Measurements from ENCODE around the gene SLC22A4. TPM values are rescaled to one million over a fixed set of nuclear protein-coding genes. Genes with fewer than 3 reads are reported as not detected.

SLC22A4 gene
- total RNA-seq, 2 donors from 2014 or later: 0.68 TPM; not detected in 1

DNA sequence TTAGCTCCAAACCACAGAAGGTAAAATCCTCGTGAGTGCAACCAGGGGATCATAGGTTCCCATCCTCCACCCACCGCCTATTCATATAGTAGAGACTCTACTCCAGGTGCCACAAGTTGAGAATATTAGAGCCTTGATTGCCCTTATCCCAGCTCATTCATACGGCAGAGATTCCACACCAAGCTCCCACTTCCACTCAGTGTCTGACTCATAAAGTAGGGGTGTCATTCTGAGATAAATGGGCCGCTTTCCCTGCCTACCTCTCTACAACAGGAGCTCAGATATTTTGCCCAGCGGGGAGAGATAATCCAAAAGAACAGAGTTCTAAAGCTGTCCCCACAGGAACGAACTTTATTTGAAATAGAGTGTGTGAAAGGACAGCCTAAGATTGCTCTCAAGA lies 9.4 kb downstream of the SLC22A4 start:
- TF ChIP-seq, protein P1, sequence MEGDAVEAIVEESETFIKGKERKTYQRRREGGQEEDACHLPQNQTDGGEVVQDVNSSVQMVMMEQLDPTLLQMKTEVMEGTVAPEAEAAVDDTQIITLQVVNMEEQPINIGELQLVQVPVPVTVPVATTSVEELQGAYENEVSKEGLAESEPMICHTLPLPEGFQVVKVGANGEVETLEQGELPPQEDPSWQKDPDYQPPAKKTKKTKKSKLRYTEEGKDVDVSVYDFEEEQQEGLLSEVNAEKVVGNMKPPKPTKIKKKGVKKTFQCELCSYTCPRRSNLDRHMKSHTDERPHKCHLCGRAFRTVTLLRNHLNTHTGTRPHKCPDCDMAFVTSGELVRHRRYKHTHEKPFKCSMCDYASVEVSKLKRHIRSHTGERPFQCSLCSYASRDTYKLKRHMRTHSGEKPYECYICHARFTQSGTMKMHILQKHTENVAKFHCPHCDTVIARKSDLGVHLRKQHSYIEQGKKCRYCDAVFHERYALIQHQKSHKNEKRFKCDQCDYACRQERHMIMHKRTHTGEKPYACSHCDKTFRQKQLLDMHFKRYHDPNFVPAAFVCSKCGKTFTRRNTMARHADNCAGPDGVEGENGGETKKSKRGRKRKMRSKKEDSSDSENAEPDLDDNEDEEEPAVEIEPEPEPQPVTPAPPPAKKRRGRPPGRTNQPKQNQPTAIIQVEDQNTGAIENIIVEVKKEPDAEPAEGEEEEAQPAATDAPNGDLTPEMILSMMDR (conservative IDR thresholded peaks at IDR 0.05): no peak
- H3K27ac Mint-ChIP-seq: no peak overlapping the region
- WGBS, 2 experiments (ENCODE audit: insufficient coverage in 1 of 2, insufficient read length in 1 of 2): 90 to 93% methylated on average over 3 to 6 of the region's 6 CpGs

DNA sequence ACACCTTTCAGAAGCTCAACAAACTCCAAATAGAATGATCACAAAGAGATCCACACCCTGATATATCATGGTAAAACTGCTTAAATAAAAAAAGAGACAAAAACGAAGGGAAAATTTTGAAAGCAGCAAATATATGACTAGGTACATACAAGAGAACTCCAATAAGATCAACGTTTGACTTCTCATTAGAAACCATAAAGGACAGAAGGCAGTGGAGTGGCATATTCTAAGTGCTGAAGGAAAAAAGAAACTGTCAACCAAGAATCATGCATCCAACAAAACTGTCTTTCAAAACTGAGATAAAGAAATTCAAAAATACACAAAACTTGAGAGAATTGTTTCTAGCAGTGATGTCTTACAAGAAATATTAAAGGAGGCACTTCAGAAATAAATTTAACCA lies 11.2 kb downstream of the SLC22A4 start:
- H3K27ac ChIP-seq (ENCODE audit: low read depth, low read length): no peak overlapping the region
- peaks cover 13% of the 10 kb centered on the region for H3K9me3 ChIP-seq (ENCODE audit: control insufficient read depth, low read length)
- H3K4me1 ChIP-seq (ENCODE audit: control insufficient read depth, insufficient read depth, low read length): peaks cover 3% of the 10 kb centered on the region
- no peaks in the 10 kb centered on the region for H3K27me3 ChIP-seq (ENCODE audit: control insufficient read depth, insufficient read depth, low read length, poor library complexity, severe bottlenecking)
- H3K4me3 ChIP-seq (ENCODE audit: low read length): no peak overlapping the region
- TF ChIP-seq, protein P1 (conservative IDR thresholded peaks at IDR 0.05): no peak
- no peak overlapping the region for H3K9ac ChIP-seq (ENCODE audit: extremely low read depth, low read length, poor library complexity, severe bottlenecking)
- H3K27me3 Mint-ChIP-seq (ENCODE audit: insufficient read depth): peaks cover 4% of the 10 kb centered on the region
- H3K4me3 Mint-ChIP-seq: no peak overlapping the region
- peaks cover 15% of the 10 kb centered on the region for H3K4me1 Mint-ChIP-seq
- DNase-seq: no peak
- 100% methylated on average over 2 of the region's 2 CpGs for WGBS, 2 experiments (ENCODE audit: insufficient coverage in 1 of 2, insufficient read length in 1 of 2)
- H3K9me3 Mint-ChIP-seq: peaks cover 7% of the 10 kb centered on the region
- H3K27ac Mint-ChIP-seq: no peak overlapping the region
- no peaks in the 10 kb centered on the region for H3K36me3 ChIP-seq (ENCODE audit: control insufficient read depth, insufficient read depth, low read length)
- H3K36me3 Mint-ChIP-seq (ENCODE audit: low read depth): no peaks in the 10 kb centered on the region

More for the DNA sequence above, 9.4 kb downstream of the SLC22A4 start:
- peaks cover 13% of the 10 kb centered on the region for H3K9me3 ChIP-seq (ENCODE audit: control insufficient read depth, low read length)
- Mint-ChIP-seq H3K9me3 (peaks cover 7% of the 10 kb centered on the region), H3K4me1 (peaks cover 15% of the 10 kb centered on the region), H3K27me3 (ENCODE audit: insufficient read depth) (peaks cover 4% of the 10 kb centered on the region), H3K4me3 (no peak overlapping the region), H3K36me3 (ENCODE audit: low read depth) (no peaks in the 10 kb centered on the region)
- H3K4me3 ChIP-seq (ENCODE audit: low read length): no peak overlapping the region
- DNase-seq: no peak
- H3K27ac ChIP-seq (ENCODE audit: low read depth, low read length): no peak overlapping the region
- H3K36me3 ChIP-seq (ENCODE audit: control insufficient read depth, insufficient read depth, low read length): no peaks in the 10 kb centered on the region
- H3K9ac ChIP-seq (ENCODE audit: extremely low read depth, low read length, poor library complexity, severe bottlenecking): no peak overlapping the region
- H3K27me3 ChIP-seq (ENCODE audit: control insufficient read depth, insufficient read depth, low read length, poor library complexity, severe bottlenecking): no peaks in the 10 kb centered on the region
- peaks cover 3% of the 10 kb centered on the region for H3K4me1 ChIP-seq (ENCODE audit: control insufficient read depth, insufficient read depth, low read length)

DNA sequence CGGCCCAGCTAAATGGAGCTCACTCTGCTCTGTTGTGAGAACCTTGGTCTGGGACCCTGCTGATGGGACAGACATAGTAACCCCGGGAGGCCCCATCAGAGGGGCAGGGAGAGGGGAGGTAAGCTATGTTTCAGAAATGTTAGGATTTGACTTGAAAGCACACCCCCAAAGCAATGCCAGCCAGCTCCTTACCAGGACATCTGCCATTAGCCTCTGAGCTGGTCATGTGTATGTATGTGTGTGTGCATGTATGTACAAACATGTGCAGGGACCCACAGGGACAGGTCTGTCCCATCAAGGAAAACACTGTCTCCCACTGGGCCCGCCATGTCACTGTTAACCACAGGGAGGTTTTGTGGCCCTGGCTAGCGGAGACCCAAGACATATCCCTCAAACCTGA lies 14.5 kb downstream of the SLC22A4 start:
- no peaks in the 10 kb centered on the region for H3K27me3 ChIP-seq (ENCODE audit: control insufficient read depth, insufficient read depth, low read length, poor library complexity, severe bottlenecking)
- no peak for DNase-seq
- H3K4me3 ChIP-seq (ENCODE audit: low read length): no peak overlapping the region
- Mint-ChIP-seq H3K27ac (no peak overlapping the region), H3K27me3 (ENCODE audit: insufficient read depth) (peaks cover 3% of the 10 kb centered on the region), H3K4me3 (no peak overlapping the region), H3K4me1 (peaks cover 2% of the 10 kb centered on the region), H3K9me3 (peaks cover 7% of the 10 kb centered on the region), H3K36me3 (ENCODE audit: low read depth) (no peaks in the 10 kb centered on the region)
- no peak overlapping the region for H3K9ac ChIP-seq (ENCODE audit: extremely low read depth, low read length, poor library complexity, severe bottlenecking)
- H3K9me3 ChIP-seq (ENCODE audit: control insufficient read depth, low read length): peaks cover 13% of the 10 kb centered on the region
- 95 to 100% methylated on average over 4 of the region's 4 CpGs for WGBS, 2 experiments (ENCODE audit: insufficient coverage in 1 of 2, insufficient read length in 1 of 2)
- H3K4me1 ChIP-seq (ENCODE audit: control insufficient read depth, insufficient read depth, low read length): no peaks in the 10 kb centered on the region
- TF ChIP-seq, protein P1 (conservative IDR thresholded peaks at IDR 0.05): no peak
- H3K36me3 ChIP-seq (ENCODE audit: control insufficient read depth, insufficient read depth, low read length): no peaks in the 10 kb centered on the region
- no peak overlapping the region for H3K27ac ChIP-seq (ENCODE audit: low read depth, low read length)
